HG02759 (cell line): ENCODE data around the gene KDM4B.

Source experiments
- ATAC-seq: cut with Tn5 transposase; IDR thresholded peaks from one replicate; pipeline ENCODE4 v1.9.1; 2021; ENCODE audit warnings: mild to moderate bottlenecking, moderate library complexity; ENCODE audit not compliant: unreplicated experiment

Gene KDM4B

GRCh38 chr19:5032101-5032967 is 63.4 kb downstream of the KDM4B start:
- ATAC-seq, result no peak

GRCh38 chr19:5035105-5035761 is 66.3 kb downstream of the KDM4B start:
- no peak for ATAC-seq

- no peak for ATAC-seq
These were observed 67.1 kb downstream of the KDM4B start for GRCh38 chr19:5035793-5036697.

GRCh38 chr19:5036698-5037563 is 68.0 kb downstream of the KDM4B start:
- no peak for ATAC-seq

- ATAC-seq, result no peak
These were observed 69.0 kb downstream of the KDM4B start for GRCh38 chr19:5037936-5038335.

- ATAC-seq, result no peak
These were observed 69.8 kb downstream of the KDM4B start for GRCh38 chr19:5038631-5039271.

GRCh38 chr19:5039642-5040543 is 71.0 kb downstream of the KDM4B start:
- ATAC-seq, result no peak

- ATAC-seq, result no peak
These were observed 71.7 kb downstream of the KDM4B start for GRCh38 chr19:5040544-5041167.

- ATAC-seq, result no peak
These were observed 72.4 kb downstream of the KDM4B start for GRCh38 chr19:5041168-5041912.

GRCh38 chr19:5041913-5042187 is 72.9 kb downstream of the KDM4B start:
- ATAC-seq, result no peak

- ATAC-seq, result no peak
These were observed 73.6 kb downstream of the KDM4B start for GRCh38 chr19:5042556-5042955.

- ATAC-seq, result no peak
These were observed 76.1 kb downstream of the KDM4B start for GRCh38 chr19:5045029-5045428.

- ATAC-seq, result no peak
These were observed 77.0 kb downstream of the KDM4B start for GRCh38 chr19:5045956-5046338.

GRCh38 chr19:5046339-5047039 is 77.6 kb downstream of the KDM4B start:
- no peak for ATAC-seq

- no peak for ATAC-seq
These were observed 78.5 kb downstream of the KDM4B start for GRCh38 chr19:5047251-5047935.

GRCh38 chr19:5048091-5048726 is 79.3 kb downstream of the KDM4B start:
- peak; percentile 43 for ATAC-seq
